Measurements from ENCODE around the gene SLC34A1. TPM values are rescaled to one million over a fixed set of nuclear protein-coding genes. Genes with fewer than 3 reads are reported as not detected.

The SLC34A1 gene
- total and polyA plus RNA-seq, 2 of the 13 experiments (the other 11 are each of a cell fraction or from before 2014, with no cell fraction given), result 0.03 to 0.20 TPM

- no peak for TF ChIP-seq ZBTB40 (IDR thresholded peaks at IDR 0.05)
- no peak for TF ChIP-seq ZBTB40 (CRISPR knock-in tag; IDR thresholded peaks at IDR 0.05)
- TF ChIP-seq ARID3A (IDR thresholded peaks at IDR 0.05; ENCODE audit: low read depth, low read length), result no peak
- no peak for TF ChIP-seq ZNF235 (CRISPR knock-in tag; IDR thresholded peaks at IDR 0.05; ENCODE audit: borderline replicate concordance)
- no peak for TF ChIP-seq ZNF773 (CRISPR knock-in tag; IDR thresholded peaks at IDR 0.05; ENCODE audit: borderline replicate concordance)
- TF ChIP-seq KDM5B (CRISPR knock-in tag; IDR thresholded peaks at IDR 0.05; ENCODE audit: borderline replicate concordance), result no peak
- no peak for TF ChIP-seq KDM3A (CRISPR knock-in tag; IDR thresholded peaks at IDR 0.05; ENCODE audit: low read depth)
- no peak for TF ChIP-seq NONO (IDR thresholded peaks at IDR 0.05)
- no peak; the same call in 1 of the 2 replicates for TF ChIP-seq NONO (CRISPR knock-in tag; conservative IDR thresholded peaks at IDR 0.05)
- TF ChIP-seq PHF20 (CRISPR knock-in tag; IDR thresholded peaks at IDR 0.05), result no peak
- TF ChIP-seq PHF21A (CRISPR knock-in tag; IDR thresholded peaks at IDR 0.05), result 0 out of 2 replicates have a peak, but pooled peaks have one; percentile 47
- TF ChIP-seq ZBTB8A (CRISPR knock-in tag; IDR thresholded peaks at IDR 0.05; ENCODE audit: borderline replicate concordance, low read depth), result no peak
These were observed 6.4 kb downstream of the SLC34A1 start (continued) for GRCh38 chr5:177390363-177391300.
